ENCODE results near the gene MPRIP. TPM values are rescaled to one million over a fixed set of nuclear protein-coding genes. Genes with fewer than 3 reads are reported as not detected.

Gene MPRIP
- total RNA-seq, 1 experiment from 2014 or later = 258 TPM

DNA sequence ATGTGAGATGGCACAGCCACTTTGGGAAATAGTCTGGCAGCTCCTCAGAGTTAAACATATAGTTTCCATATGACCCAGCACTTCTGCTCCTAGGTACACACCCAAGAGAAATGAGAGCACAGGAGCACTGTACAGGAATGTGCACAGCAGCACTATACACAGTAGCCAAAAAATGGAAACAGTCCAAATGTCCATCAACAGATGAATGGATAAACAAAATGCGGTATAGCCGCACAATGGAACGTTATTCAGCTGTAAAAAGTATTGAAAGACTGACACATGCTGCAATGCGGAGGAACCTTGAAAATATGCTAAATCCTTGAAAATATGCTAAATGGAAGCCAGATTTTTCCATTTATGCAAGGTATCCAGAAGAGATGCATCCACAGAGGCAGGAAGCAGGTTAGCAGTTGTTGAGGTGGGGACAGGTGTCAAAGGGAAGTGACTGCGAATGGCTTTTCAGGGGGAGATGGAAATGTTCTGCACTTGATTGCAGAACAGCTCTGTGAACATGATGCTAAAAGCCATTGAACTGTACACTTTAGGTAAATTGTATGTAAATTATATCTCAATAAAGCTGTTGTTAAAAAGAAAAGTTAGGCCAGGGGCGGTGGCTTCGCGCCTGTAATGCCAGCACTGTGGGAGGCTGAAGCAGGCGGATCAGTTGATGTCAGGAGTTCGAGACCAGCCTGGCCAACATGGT lies 80.7 kb downstream of the MPRIP start:
- RAD21 ChIA-PET (ENCODE audit: low non-redundant PET in 1 of 2, low total read pairs in 2 of 2, uncharacterized antibody in 2 of 2, unreplicated experiment in 2 of 2) = no interaction called here
- Histone ChIP-seq H3K27me3 (ENCODE audit: insufficient read depth, low read length) (no peaks in the 10 kb centered on the region), H3K9me3 (ENCODE audit: control insufficient read depth in 1 of 2, insufficient read depth in 1 of 2, low read depth in 1 of 2, low read length in 2 of 2) (no peaks in the 10 kb centered on the region), H3K4me1 (ENCODE audit: control insufficient read depth in 1 of 2, insufficient read depth in 2 of 2, low read length in 2 of 2) (peaks cover 0 to 16% of the 10 kb centered on the region in 2 experiments; a peak in 1 of 4 replicates), H2AFZ (ENCODE audit: low read depth, low read length, poor library complexity, severe bottlenecking) (no peak overlapping the region), H3K4me3 (replicated peaks in 1 of 2; ENCODE audit: low read depth in 1 of 2, low read length in 2 of 2) (no peak overlapping the region), H4K20me1 (ENCODE audit: insufficient read depth) (peaks cover 3% of the 10 kb centered on the region; the same call in 1 of the 2 replicates), H3K27ac (ENCODE audit: low read depth, low read length) (no peak overlapping the region), H3K4me2 (ENCODE audit: low read length) (no peak overlapping the region), H3K9me2 (ENCODE audit: insufficient read depth) (no peaks in the 10 kb centered on the region), H3K9ac (ENCODE audit: low read length) (no peak overlapping the region), H3K79me2 (ENCODE audit: insufficient read depth, low read length) (peaks cover 84% of the 10 kb centered on the region), H3K36me3 (ENCODE audit: control insufficient read depth in 1 of 2, insufficient read depth in 2 of 2, low read length in 2 of 2) (peaks cover 0 to 4% of the 10 kb centered on the region in 2 experiments; a peak in 3 of 4 replicates)
- intact Hi-C loops (cut with micrococcal nuclease) = no loop called here
- CTCF ChIA-PET = no interaction called here
- POLR2A ChIA-PET = no interaction called here
- DNase-seq (ENCODE audit: low read depth, low spot score) = no peak
- no TSS peak for BruUV-seq (replicated peaks)
- no peak for ATAC-seq
- no peak for TF ChIP-seq CBX3 (IDR thresholded peaks at IDR 0.05; ENCODE audit: low read depth)
- TF ChIP-seq RAD21 (IDR thresholded peaks at IDR 0.05; ENCODE audit: low read depth) = peak; percentile 5; the same call in 1 of the 2 replicates
- no peak for TF ChIP-seq SIN3A (IDR thresholded peaks at IDR 0.05; ENCODE audit: low read depth)

DNA sequence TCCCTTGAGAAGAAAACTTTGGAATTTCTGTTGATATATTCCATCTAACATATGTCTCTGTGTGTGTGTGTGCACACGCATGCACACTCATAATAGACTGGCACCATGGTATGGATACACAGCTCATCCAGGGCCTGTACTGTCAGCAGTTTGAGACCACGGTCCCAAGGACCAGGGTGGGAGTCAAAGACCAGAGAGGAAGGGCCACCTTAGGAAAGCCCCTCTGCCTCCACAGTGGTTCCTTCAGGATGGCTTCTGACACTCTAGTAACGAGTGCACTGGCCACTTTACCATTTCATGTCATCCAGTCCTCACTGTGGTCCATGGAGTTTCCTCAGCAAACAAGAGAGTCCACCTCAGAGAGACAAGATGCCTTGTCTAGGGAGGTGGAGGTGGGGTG lies 82.1 kb downstream of the MPRIP start:
- intact Hi-C loops (cut with micrococcal nuclease) = no loop called here
- RAD21 ChIA-PET (ENCODE audit: low non-redundant PET in 1 of 2, low total read pairs in 2 of 2, uncharacterized antibody in 2 of 2, unreplicated experiment in 2 of 2) = no interaction called here
- no TSS peak for BruUV-seq (replicated peaks)
- ATAC-seq = no peak
- no peaks in the 10 kb centered on the region for H3K9me3 ChIP-seq (ENCODE audit: control insufficient read depth in 1 of 2, insufficient read depth in 1 of 2, low read depth in 1 of 2, low read length in 2 of 2)
- peaks cover 0 to 7% of the 10 kb centered on the region in 2 experiments; a peak in 1 of 4 replicates for H3K4me1 ChIP-seq (ENCODE audit: control insufficient read depth in 1 of 2, insufficient read depth in 2 of 2, low read length in 2 of 2)
- no peak overlapping the region for H3K4me3 ChIP-seq (replicated peaks in 1 of 2; ENCODE audit: low read depth in 1 of 2, low read length in 2 of 2)
- no peaks in the 10 kb centered on the region for H3K27me3 ChIP-seq (ENCODE audit: insufficient read depth, low read length)
- H3K9me2 ChIP-seq (ENCODE audit: insufficient read depth) = no peaks in the 10 kb centered on the region
- no peak for TF ChIP-seq TCF7L2 (IDR thresholded peaks at IDR 0.05; ENCODE audit: borderline replicate concordance, extremely low read depth, insufficient read depth, insufficient read length)
- no peak for TF ChIP-seq SRF (IDR thresholded peaks at IDR 0.05; ENCODE audit: low read depth)
- TF ChIP-seq ZNF274 (IDR thresholded peaks at IDR 0.05; ENCODE audit: low read depth, low read length) = no peak
- TF ChIP-seq, protein P1, sequence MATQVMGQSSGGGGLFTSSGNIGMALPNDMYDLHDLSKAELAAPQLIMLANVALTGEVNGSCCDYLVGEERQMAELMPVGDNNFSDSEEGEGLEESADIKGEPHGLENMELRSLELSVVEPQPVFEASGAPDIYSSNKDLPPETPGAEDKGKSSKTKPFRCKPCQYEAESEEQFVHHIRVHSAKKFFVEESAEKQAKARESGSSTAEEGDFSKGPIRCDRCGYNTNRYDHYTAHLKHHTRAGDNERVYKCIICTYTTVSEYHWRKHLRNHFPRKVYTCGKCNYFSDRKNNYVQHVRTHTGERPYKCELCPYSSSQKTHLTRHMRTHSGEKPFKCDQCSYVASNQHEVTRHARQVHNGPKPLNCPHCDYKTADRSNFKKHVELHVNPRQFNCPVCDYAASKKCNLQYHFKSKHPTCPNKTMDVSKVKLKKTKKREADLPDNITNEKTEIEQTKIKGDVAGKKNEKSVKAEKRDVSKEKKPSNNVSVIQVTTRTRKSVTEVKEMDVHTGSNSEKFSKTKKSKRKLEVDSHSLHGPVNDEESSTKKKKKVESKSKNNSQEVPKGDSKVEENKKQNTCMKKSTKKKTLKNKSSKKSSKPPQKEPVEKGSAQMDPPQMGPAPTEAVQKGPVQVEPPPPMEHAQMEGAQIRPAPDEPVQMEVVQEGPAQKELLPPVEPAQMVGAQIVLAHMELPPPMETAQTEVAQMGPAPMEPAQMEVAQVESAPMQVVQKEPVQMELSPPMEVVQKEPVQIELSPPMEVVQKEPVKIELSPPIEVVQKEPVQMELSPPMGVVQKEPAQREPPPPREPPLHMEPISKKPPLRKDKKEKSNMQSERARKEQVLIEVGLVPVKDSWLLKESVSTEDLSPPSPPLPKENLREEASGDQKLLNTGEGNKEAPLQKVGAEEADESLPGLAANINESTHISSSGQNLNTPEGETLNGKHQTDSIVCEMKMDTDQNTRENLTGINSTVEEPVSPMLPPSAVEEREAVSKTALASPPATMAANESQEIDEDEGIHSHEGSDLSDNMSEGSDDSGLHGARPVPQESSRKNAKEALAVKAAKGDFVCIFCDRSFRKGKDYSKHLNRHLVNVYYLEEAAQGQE (IDR thresholded peaks at IDR 0.05; ENCODE audit: low read depth) = no peak
- TF ChIP-seq POLR2AphosphoS5 (IDR thresholded peaks at IDR 0.05; ENCODE audit: low read depth, low read length) = no peak
- POLR2A ChIA-PET = no interaction called here
- H3K27ac ChIP-seq (ENCODE audit: low read depth, low read length) = no peak overlapping the region
- peaks cover 70% of the 10 kb centered on the region for H3K79me2 ChIP-seq (ENCODE audit: insufficient read depth, low read length)
- CTCF ChIA-PET = no interaction called here
- no peak overlapping the region for H3K4me2 ChIP-seq (ENCODE audit: low read length)
- H2AFZ ChIP-seq (ENCODE audit: low read depth, low read length, poor library complexity, severe bottlenecking) = no peak overlapping the region
- peaks cover 0 to 4% of the 10 kb centered on the region in 2 experiments; a peak in 3 of 4 replicates for H3K36me3 ChIP-seq (ENCODE audit: control insufficient read depth in 1 of 2, insufficient read depth in 2 of 2, low read length in 2 of 2)
- no peak overlapping the region for H3K9ac ChIP-seq (ENCODE audit: low read length)
- no peaks in the 10 kb centered on the region; the same call in 1 of the 2 replicates for H4K20me1 ChIP-seq (ENCODE audit: insufficient read depth)
- no peak for DNase-seq (ENCODE audit: low read depth, low spot score)
